ENCODE results near the gene NT5C3A.
A peak's percentile ranks its signal among the peaks of the same experiment; 100 is the strongest.

NT5C3A gene

GRCh38 chr7:33062782-33063443 lies 337 bp upstream of the NT5C3A start:
- no peak for TF ChIP-seq CTCF (IDR thresholded peaks at IDR 0.05; ENCODE audit: low read depth, low read length, missing control alignments)
- in situ Hi-C loops (cut with HindIII; ENCODE audit: low pct_ligation_motif_present, low sequenced_read_pairs): no loop called here
- Histone ChIP-seq H3K27me3 (replicated peaks) (no peaks in the 10 kb centered on the region), H3K4me3 (ENCODE audit: low read depth, low read length) (peak overlapping the region; percentile 81), H3K27ac (peak overlapping the region; percentile 84), H3K36me3 (replicated peaks) (no peaks in the 10 kb centered on the region)
- DNase-seq: peak; percentile 91

GRCh38 chr7:33061282-33061937 lies 1.2 kb downstream of the NT5C3A start:
- no peaks in the 10 kb centered on the region for H3K36me3 ChIP-seq (replicated peaks)
- no peak for TF ChIP-seq CTCF (IDR thresholded peaks at IDR 0.05; ENCODE audit: low read depth, low read length, missing control alignments)
- no peaks in the 10 kb centered on the region for H3K27me3 ChIP-seq (replicated peaks)
- H3K27ac ChIP-seq: no peak overlapping the region
- H3K4me3 ChIP-seq (ENCODE audit: low read depth, low read length): peak overlapping the region; percentile 81
- in situ Hi-C loops (cut with HindIII; ENCODE audit: low pct_ligation_motif_present, low sequenced_read_pairs): no loop called here
- DNase-seq: no peak

GRCh38 chr7:33059635-33060034 lies 2.9 kb downstream of the NT5C3A start:
- Histone ChIP-seq H3K27me3 (replicated peaks) (no peaks in the 10 kb centered on the region), H3K27ac (no peak overlapping the region), H3K4me3 (ENCODE audit: low read depth, low read length) (no peak overlapping the region), H3K36me3 (replicated peaks) (no peaks in the 10 kb centered on the region)
- in situ Hi-C loops (cut with HindIII; ENCODE audit: low pct_ligation_motif_present, low sequenced_read_pairs): no loop called here
- TF ChIP-seq CTCF (IDR thresholded peaks at IDR 0.05; ENCODE audit: low read depth, low read length, missing control alignments): no peak
- no peak for DNase-seq

GRCh38 chr7:33055158-33055557 lies 7.4 kb downstream of the NT5C3A start:
- H3K27ac ChIP-seq: no peak overlapping the region

GRCh38 chr7:33054261-33054964 lies 8.2 kb downstream of the NT5C3A start:
- Histone ChIP-seq H3K27ac (peak overlapping the region; percentile 32), H3K36me3 (replicated peaks) (no peaks in the 10 kb centered on the region), H3K27me3 (replicated peaks) (no peaks in the 10 kb centered on the region), H3K4me3 (ENCODE audit: low read depth, low read length) (no peak overlapping the region)
- no peak for DNase-seq
- in situ Hi-C loops (cut with HindIII; ENCODE audit: low pct_ligation_motif_present, low sequenced_read_pairs): no loop called here
- no peak for TF ChIP-seq CTCF (IDR thresholded peaks at IDR 0.05; ENCODE audit: low read depth, low read length, missing control alignments)

More at GRCh38 chr7:33055158-33055557, 7.4 kb downstream of the NT5C3A start:
- no peak for TF ChIP-seq CTCF (IDR thresholded peaks at IDR 0.05; ENCODE audit: low read depth, low read length, missing control alignments)
- in situ Hi-C loops (cut with HindIII; ENCODE audit: low pct_ligation_motif_present, low sequenced_read_pairs): no loop called here
- H3K27me3 ChIP-seq (replicated peaks): no peaks in the 10 kb centered on the region
- DNase-seq: no peak
- no peaks in the 10 kb centered on the region for H3K36me3 ChIP-seq (replicated peaks)
- H3K4me3 ChIP-seq (ENCODE audit: low read depth, low read length): no peak overlapping the region

All from brain microvascular endothelial cell (primary cell).